HG02981 (cell line): ENCODE results near the gene AKT3.

Experiments
- ATAC-seq: cut with Tn5 transposase; IDR thresholded peaks from one replicate; pipeline ENCODE4 v1.9.1; 2021; ENCODE audit warnings: mild to moderate bottlenecking, moderate library complexity; ENCODE audit not compliant: unreplicated experiment

Gene AKT3

DNA sequence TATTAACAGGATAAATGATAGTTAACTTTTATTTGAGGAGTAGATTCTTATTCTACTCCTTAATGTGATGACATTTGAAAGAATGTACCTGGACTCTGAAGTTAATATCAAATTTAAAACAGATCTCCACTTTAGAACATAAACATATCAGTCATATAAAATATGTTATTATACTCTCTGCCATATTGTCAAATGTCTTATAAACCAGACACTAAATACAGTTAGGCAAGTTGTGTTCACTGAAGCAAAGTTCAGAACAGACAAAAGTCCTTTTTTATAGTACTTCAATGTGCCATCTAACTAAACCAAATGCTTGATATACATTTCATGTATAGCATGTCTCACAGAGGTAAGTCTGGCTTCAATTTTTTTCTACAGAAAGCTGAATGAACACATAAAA, 285.2 kb downstream of the AKT3 start:
- ATAC-seq, result no peak

DNA sequence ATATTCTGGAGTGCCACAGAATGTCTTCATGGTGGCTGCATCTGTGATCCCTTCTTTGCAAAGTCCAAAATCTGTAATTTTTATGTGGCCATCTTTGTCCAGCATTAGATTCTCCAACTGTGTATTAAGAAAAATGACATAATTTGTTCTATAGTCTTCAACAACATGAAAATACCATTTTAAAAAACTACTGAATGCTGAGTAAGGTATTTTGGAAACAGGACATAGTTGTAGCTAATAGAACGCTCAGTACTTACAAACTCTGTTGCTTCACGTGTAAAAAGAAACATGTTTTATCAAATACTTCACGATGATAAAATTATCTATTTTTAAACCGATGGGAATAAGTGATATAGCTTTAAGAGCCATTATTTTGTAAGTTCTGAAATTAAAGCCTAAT, 286.3 kb downstream of the AKT3 start:
- ATAC-seq, result no peak

DNA sequence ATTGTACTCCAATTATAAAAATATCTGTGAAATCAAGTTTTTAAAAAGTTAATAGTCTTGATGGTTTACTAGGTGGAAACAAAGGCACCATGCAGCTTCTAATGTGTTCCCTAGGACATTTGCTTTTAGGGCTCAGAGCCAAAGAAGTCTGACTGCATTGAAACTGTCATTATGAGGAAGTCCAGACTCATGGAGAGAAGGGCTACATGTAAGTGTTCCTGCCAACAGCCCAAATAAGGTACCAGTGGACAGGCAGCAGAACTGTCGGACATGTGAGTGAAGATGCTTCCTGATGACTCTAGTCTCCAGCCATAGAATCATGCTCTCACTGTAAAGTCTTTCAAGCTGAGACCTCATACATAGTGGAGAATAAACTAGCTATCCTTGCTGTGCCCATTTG, 287.6 kb downstream of the AKT3 start:
- ATAC-seq, result no peak

DNA sequence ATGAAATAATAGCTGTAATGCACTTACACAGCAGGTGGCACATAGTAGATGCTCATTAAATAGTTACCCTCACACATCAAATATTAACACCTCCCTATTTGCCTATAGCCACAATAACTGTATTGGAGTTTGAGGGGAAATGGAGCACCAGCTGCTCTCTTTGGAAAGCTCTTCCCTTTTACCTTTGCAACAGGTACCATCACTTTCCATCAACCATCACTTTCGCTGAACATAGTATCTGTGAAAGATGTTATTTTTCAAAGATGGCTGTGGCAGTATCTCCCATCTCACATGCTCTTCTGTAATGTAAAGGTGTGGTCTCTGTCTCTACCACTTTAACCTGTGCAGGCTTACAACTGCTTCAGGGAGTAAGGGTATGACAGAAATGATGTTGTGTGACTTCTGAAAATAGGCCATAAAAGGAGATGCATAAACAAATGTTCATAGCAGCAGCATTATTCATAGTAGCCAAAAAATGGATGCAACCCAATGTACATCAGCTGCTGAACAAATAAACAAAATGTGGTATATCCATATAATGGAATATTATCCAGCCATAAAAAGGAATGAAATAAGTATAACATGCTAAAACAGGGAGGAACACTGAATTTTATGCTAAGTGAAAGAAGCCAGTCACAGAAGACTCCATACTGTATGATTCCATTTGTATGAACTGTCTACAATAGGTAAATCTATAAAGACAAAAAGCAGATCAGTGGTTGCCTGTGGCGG, 288.3 kb downstream of the AKT3 start:
- ATAC-seq, result no peak

DNA sequence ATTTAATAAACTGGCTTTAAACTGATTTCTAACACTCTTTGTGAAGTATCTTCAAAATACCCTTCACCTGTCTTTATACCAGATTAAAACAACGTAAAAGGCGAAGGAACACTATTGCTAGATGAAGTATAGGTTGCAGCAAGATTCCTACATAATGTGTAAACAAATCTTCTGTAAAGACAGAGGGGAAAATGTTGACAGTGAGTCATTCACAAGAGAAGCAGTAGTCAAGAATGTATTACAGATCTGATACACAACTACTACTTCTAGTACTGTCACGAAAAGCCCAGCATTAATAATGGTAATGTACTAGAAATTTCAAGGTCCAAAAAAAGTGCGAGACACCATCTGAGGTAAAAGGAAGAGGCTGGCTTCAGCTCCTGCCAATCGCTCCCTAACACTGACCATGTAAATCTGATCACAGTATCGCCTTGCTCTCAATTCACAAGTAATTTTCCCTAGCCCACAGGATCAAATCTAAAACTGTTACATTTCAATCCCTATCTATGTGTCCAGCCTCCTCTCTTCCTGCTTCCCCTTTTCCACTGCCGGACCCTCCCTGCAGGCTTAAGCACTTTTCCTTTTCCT, 290.4 kb downstream of the AKT3 start:
- ATAC-seq, result no peak

DNA sequence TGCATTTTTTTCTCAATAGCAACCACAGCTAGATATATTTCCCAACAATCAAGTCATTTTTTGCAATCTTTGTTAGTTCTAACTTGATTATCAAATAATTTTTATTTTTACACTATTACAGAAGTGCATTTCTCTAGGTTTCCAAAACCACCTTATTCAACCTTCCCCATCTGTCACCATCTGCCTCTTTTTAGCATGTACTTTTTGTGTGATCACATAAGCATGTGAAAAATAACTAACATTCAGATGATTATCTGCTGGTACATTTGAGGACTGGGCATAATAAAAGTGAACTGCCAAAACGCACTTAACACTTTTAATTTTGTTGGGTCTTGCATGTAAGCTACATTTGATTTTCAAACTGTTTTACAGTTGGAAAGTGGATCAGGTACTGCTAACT, 291.5 kb downstream of the AKT3 start:
- ATAC-seq, result no peak

DNA sequence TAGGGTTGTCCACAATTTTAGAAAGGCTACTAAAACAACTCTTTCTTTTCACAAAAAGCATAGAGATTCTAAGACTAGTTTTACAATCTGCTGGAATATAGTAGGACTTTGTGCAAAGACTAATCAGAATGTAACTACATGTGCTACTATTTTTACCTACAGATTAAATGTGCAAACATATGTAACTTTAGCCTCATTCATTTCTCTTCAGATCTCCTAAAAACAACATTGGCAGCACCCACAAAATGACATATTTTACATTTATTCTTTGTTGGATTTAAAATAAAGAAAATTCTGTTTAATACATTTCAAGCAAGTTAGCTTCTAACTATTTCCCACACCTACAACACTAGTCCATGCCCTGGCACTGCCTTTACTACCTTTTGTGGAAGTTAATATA, 292.2 kb downstream of the AKT3 start:
- ATAC-seq, result no peak

DNA sequence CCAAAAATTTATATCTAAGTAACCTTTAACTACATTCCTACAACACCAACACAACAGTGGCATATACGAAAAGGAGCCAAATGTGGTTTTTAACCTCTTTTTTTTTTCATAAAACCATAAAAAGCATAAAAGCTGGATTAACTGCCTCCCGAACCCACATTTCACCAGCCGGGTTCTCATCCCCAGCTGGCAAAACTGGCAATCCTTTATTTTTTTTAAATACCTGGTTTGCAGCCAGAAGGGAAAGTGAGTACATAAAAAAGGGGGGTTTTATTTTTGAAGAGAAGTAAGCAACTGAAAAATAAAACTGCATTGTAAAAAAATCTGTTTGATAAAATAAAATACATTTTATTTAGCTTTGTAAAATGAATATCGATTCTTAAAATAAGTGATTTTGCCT, 295.4 kb downstream of the AKT3 start:
- no peak for ATAC-seq

DNA sequence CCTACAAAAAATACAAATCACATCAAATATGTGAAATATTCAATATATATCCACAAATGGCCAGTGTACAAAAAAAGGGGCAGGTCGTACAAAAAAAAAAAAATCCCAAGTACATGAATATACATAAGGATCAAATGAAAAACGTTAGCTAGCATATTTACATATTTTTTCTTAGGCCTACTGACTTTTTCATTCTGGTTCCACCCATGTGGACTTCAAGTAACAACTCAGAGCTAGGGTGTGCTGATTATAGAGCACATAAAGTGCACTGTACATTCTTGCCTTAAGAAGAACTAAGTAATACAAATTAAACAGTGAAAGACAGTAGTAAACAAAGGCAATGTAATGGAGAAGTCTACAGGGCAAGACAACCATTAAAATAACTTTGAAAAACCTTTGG, 297.0 kb downstream of the AKT3 start:
- no peak for ATAC-seq

DNA sequence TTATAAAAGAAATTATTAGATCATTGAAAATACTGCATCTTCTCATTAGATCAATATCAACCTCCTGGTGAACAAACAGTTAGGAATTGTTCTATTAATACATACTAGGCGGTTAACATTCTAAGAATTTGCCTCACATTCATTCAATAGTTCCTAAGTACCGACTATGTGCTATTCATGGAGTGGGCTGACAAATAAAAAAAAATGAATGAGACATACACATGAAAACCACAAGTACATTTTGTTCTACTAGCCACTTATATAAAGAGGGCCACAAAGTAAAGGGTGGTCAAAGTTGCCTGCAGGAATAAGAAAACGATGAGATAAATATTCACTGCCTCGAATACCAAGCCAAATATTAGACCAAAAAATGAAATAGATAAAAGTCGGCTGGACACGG, 299.8 kb downstream of the AKT3 start:
- ATAC-seq, result no peak

DNA sequence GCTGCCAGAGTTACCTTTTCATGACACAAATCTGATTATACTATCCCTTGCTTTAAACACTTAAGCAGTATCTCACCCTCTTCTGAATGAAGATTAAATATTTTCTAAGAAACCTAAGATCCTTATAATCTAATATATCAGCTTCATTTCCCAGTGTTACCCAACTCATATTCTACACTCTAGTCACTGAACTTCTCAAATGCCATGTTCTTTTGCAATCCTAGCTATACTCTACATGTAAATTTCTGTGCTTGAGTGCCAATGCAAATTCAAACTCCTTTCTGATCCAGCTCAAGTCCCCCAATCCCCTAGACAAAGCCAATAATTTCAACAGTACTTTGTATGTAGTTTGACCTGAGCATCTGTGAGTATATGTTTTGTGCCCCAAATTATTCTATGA, 300.3 kb downstream of the AKT3 start:
- ATAC-seq, result no peak

DNA sequence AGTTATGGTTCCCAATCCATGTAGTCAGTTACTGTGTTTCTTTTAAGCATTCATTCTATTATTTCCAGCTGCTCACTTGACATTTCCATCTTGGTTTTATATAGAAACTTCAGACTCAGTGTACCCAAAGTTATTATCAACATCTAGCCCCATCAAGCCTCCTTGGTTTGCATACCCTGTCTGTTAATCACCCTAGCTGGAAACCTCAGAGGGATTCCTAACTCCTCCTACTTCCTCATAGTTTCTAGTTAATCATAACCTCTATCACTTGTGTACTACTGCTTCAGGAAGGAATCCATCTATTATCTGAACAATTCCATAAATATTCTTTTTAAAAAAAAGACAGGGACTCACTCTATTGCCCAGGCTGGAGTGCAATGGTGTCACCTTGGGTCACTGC, 300.9 kb downstream of the AKT3 start:
- no peak for ATAC-seq

DNA sequence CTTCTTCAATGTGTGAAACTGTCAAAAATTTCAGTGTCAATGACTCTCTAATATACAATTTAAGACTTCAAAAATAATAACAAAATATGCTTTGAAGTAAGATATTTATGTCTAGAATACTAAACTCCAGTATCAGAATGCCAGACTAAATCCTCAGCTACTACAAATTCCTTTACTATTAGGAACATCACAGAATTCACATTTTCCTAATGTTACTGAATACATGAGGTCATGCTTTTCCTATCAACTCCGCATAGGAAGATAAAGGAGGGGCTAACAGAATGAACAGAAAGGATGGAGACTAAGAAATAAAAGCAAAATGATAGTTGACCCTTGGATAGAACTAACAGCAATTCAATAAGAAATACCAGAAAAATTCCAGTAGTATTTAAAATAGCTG, 301.5 kb downstream of the AKT3 start:
- no peak for ATAC-seq

DNA sequence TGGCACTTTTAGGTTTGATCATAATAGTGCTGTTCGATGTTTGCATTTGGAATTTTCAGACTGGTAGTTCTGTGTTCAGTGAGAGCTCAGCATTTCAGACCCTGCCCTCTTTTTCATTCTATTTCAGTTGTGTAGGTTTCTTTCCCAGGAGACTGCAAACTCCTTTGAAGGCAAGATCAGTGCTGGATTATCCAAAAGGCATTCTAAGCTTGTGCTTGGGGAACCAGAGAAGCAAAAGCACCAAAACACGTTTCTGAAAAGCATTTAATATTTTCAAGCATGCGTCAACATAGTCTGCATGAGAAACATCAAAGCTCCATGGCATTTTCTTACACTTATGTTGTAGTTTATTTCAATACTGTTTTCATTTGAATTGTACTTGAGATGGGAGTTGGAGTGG, 302.2 kb downstream of the AKT3 start:
- ATAC-seq, result no peak

DNA sequence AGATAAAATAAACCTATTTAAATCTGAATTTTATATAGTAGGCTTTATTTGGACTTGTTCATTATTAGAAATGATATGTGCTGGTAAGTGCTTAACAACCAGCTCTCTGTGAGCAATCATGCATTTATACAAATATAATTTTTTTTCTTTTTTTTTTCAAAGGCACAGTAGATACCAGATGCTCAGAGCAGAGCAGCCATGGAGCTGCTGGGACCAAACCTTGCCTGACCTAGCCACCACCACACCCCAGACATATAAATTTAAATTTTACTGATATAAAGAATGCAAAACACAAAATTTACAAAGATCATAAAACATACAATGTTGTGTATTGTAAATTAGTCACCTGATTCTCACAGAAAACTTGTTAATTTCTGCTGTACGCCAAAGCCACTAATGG, 303.6 kb downstream of the AKT3 start:
- no peak for ATAC-seq

DNA sequence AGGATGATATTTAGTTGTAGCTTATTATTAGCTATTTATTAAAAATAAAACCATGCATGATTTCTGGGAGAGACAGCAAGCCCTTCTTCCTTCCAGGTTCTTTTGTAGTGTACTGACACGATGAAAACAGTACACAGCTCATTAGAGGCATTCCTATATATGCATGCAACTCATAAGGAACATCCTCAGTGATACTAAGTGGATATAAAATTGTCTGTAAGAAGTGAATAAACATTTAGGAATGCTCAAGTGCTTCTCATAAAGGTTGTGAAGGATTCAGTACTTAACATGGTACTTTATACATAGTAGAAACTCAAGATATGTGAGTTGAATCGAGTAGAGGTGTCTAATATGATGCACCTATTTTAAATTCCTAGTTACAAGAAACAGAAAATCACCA, 306.5 kb downstream of the AKT3 start:
- ATAC-seq, result no peak

DNA sequence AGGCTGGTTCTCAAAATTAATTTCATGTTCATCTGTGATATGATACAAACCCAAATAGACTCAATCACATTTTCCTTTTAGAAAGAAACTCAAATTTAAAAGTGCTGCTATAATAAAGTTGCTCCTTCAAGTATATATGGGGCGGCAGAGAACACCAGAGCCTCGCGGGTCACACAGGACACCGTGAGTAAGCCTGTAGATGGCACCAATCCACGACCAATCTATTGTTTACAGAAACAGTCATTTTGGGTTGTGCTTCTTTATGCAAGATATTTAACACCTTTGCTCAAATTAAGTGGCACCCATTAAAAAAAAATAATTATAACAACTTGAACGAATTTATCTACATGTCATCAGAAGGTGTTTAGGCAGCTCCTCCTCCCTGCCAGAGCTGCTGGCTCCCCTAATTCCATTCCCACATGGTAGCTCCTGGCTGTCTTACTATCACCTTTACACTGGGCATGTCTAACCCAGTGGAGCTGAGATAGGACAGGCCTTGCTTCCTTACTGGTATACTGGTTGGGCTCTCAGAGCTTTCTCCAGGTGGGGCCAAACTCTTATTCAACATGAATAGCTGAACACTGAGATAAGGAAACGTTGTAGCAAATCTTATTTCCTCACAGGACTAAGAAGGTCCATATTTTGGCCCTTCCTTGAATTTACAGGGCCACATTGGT, 307.2 kb downstream of the AKT3 start:
- ATAC-seq, result no peak

DNA sequence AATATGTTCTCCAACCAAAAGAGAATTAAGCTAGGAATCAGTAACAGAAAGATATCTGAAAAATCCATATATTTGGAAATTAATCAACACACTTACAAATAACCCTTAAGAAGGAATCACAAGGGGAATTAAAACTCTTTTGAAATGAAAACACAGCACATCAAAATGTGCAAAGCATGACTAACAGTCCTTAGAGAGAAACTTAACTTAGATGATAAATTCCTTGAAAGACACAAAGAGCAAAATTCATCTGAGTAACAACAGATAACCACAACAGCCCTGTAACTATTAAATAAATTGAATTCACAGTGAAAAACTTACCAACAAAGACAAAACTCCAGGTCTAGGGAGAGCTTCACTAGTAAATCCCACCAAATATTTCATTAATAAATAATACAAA, 310.4 kb downstream of the AKT3 start:
- no peak for ATAC-seq

DNA sequence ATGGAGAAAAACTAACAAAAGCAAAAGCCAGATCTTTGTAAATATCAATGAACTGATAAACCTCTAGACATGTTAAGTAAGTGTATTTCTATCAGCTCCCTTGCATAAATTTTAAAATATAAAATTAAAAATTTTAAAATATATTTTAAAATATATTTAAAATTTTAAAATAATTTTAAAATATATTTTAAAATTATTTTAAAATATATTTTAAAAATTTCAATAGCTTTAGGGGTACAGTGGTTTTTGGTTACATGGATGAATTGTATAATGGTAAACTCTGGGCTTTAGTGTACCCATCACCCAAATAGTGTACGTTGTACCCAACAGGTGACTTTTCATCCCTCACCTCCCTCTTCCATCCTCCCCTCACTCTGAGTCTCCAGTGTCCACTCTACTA, 315.0 kb downstream of the AKT3 start:
- no peak for ATAC-seq

DNA sequence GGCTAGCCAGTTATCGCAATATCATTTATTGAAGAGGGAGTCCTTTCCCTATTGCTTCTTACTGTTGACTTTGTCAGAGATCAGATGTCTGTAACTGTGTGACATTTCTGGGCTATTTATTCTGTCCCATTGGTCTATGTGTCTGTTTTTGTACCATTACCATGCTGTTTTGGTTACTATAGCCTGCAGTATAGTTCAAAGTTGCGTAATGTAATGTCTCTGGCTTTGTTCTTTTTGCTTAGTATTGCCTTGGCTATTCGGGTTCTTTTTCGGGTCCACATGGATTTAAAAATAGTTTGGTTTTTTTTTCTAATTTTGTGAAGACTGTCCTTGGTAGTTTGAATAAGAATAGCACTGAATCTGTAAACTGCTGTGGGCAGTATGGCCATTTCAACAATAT, 320.5 kb downstream of the AKT3 start:
- no peak for ATAC-seq

DNA sequence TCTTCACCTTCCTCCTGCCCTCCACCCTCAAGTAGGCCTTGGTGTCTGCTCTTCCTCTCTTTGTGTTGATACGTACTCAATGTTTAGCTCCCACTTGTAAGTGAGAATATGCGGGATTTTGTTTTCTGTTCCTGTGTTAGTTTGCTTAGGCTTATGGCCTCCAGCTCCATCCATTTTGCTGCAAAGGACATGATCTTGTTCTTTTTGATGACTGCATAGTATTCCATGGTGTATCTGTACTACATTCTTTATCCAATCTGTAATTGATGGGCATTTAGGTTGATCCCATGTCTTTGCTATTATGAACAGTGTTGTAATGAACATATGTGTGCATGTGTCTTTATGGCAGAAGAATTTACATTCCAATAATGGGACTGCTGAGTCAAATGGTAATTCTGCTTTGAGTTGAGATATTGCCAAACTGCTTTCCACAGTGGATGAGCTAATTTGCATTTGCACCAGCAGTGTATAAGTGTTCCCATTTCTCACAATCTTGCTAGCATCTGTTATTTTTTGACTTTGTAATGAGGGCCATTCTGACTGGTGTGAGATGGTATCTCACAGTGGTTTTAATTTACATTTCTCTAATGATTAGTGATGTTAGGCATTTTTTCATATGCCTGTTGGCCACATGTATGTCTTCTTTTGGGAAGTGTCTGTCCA, 321.5 kb downstream of the AKT3 start:
- ATAC-seq, result no peak

DNA sequence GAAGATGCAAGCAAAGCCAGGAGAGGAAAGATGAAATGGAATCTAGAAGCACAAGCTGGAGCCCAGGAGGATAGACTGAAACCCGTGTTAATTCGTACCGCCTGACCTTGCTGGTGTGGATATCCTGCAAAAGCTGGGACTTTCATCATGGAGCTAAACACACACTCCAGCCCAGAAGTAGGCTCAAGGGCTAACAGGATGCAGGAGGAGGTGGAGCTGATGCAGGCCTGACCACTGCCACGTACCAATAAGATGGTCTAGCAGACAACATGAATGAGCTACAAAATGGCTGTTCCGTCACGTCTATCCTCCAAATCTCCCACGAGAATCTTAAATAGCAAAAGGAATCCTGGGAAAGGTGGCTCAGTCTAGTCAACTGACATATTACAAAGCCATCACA, 323.9 kb downstream of the AKT3 start:
- ATAC-seq, result no peak
